GM12878 (cell line): ENCODE data around the gene GEMIN7. TPM values are rescaled to one million over a fixed set of nuclear protein-coding genes. Genes with fewer than 3 reads are reported as not detected.
A peak's percentile ranks its signal among the peaks of the same experiment; 100 is the strongest.

Experiments
- ATAC-seq: fragments of 200-7000 bp; cut with Tn5 transposase; 3 replicates; pipeline ENCODE4 v1.9.1; 2020; ENCODE audit warnings: mild to moderate bottlenecking, moderate library complexity
- BruUV-seq: library from RNA; stranded (reverse); fragments of 400-500 nt; replicated peaks from 2 replicates; lab custom pipeline; 2021; lab: Mats Ljungman, UMichigan
- CTCF ChIA-PET: fragments of 300-600 bp; sonication (Branson Sonifier 250); formaldehyde crosslinking; extraction: SDS; loops from one replicate; lab custom pipeline; 2021; ENCODE audit warnings: inconsistent platforms; lab: Yijun Ruan, JAX
- POLR2A ChIA-PET: fragments of 350-600 bp; formaldehyde crosslinking; extraction: SDS; loops from one replicate; lab custom pipeline; 2021; ENCODE audit warnings: inconsistent platforms; lab: Charles Lee
- RAD21 ChIA-PET: fragments of 300-600 bp; sonication (Branson Sonifier 250); formaldehyde crosslinking; loops from one replicate; lab custom pipeline; 2023; ENCODE audit warnings: antibody characterized with exemption; ENCODE audit not compliant: unreplicated experiment; lab: Charles Lee
- SMC1A ChIA-PET: fragments of 300-600 bp; sonication (Branson Sonifier 250); formaldehyde crosslinking; loops from one replicate; lab custom pipeline; 2023; ENCODE audit not compliant: unreplicated experiment, uncharacterized antibody; lab: Charles Lee
- DNase-seq: peaks from one replicate; pipeline ENCODE4 v3.0.0-alpha.2; 2011; ENCODE audit warnings: low read depth, low spot score
- FAIRE-seq: peaks from 3 replicates; lab custom pipeline; 2011; peaks lifted over from hg19 to GRCh38; lab: Jason Lieb, UNC
- H2AFZ ChIP-seq: 2 replicates; pipeline ENCODE4 v1.6.0; 2011; ENCODE audit warnings: low read depth, low read length, control low read depth; ENCODE audit not compliant: control insufficient read depth
- H3K27ac ChIP-seq: 2 replicates; pipeline ENCODE4 v1.5.1; 2011; ENCODE audit warnings: control low read depth; ENCODE audit not compliant: control insufficient read depth, insufficient read depth
- H3K27me3 ChIP-seq, 2 experiments: replicated peaks in 1 of 2; 2 replicates each; pipeline versions ENCODE4 v1.6.0 to v1.6.1; 2011; ENCODE audit warnings: low read length in 1 of 2; ENCODE audit not compliant: control insufficient read depth in 2 of 2, insufficient read depth in 2 of 2
- H3K36me3 ChIP-seq, 2 experiments: 2 replicates each; pipeline ENCODE4 v1.5.1; 2011; ENCODE audit warnings: low read length in 1 of 2; ENCODE audit not compliant: control insufficient read depth in 2 of 2, insufficient read depth in 2 of 2
- H3K4me1 ChIP-seq: 2 replicates; pipeline ENCODE4 v1.6.1; 2011; ENCODE audit warnings: mild to moderate bottlenecking, low read length, moderate library complexity, mixed read lengths; ENCODE audit not compliant: control insufficient read depth, insufficient read depth
- H3K4me2 ChIP-seq: 2 replicates; pipeline ENCODE4 v1.6.0; 2011; ENCODE audit warnings: control low read depth; ENCODE audit not compliant: control insufficient read depth, insufficient read depth
- H3K4me3 ChIP-seq: fragments of 200-600 bp; sonication (generic); 2 replicates; pipeline ENCODE4 v1.5.1; 2016
- H3K79me2 ChIP-seq: 2 replicates; pipeline ENCODE4 v1.6.0; 2011; ENCODE audit warnings: low read length; ENCODE audit not compliant: control insufficient read depth, insufficient read depth
- H3K9ac ChIP-seq: 2 replicates; pipeline ENCODE4 v1.8.0; 2011; ENCODE audit warnings: low read length, control low read depth, mixed read lengths; ENCODE audit not compliant: control insufficient read depth, insufficient read depth
- H3K9me3 ChIP-seq: replicated peaks from 3 replicates; pipeline ENCODE4 v1.5.1; 2011; ENCODE audit warnings: mild to moderate bottlenecking, low read length; ENCODE audit not compliant: control insufficient read depth, insufficient read depth
- H4K20me1 ChIP-seq: 2 replicates; pipeline ENCODE4 v1.6.0; 2011; ENCODE audit not compliant: control insufficient read depth, insufficient read depth
- ATF2 ChIP-seq: IDR thresholded peaks from 2 replicates; pipeline ENCODE4 v1.6.1; 2012; ENCODE audit warnings: low read length, inconsistent platforms
- CHD4 ChIP-seq: fragments of 200-600 bp; sonication (generic); IDR thresholded peaks from 2 replicates; pipeline ENCODE4 v1.6.1; 2016; ENCODE audit warnings: mild to moderate bottlenecking
- NFXL1 ChIP-seq: fragments of 450-650 bp; IDR thresholded peaks from 2 replicates; pipeline ENCODE4 v1.6.1; 2017; ENCODE audit warnings: antibody characterized with exemption, mild to moderate bottlenecking, borderline replicate concordance
- PML ChIP-seq: IDR thresholded peaks from 2 replicates; pipeline ENCODE4 v1.6.1; 2012; ENCODE audit warnings: low read length, inconsistent platforms
- PRDM15 ChIP-seq: fragments of 450-650 bp; formaldehyde crosslinking; IDR thresholded peaks from 2 replicates; pipeline ENCODE4 v1.4.0; 2020; ENCODE audit warnings: mild to moderate bottlenecking, moderate library complexity
- SPI1 ChIP-seq: IDR thresholded peaks from 2 replicates; pipeline ENCODE4 v1.6.1; 2011; ENCODE audit warnings: low read depth, mild to moderate bottlenecking, low read length, moderate library complexity, borderline replicate concordance; ENCODE audit not compliant: insufficient read depth
- SREBF2 ChIP-seq: IDR thresholded peaks from 2 replicates; pipeline ENCODE4 v1.6.1; 2012; ENCODE audit warnings: mild to moderate bottlenecking, low read length
- WGBS: methylation state at CpG from one replicate; pipeline ENCODE4 v1.1.6; 2016; ENCODE audit warnings: low lambda C conversion rate; ENCODE audit not compliant: insufficient replicate concordance, insufficient coverage; ENCODE audit errors: missing lambda C conversion rate; 5-methylcytosine and 5-hydroxymethylcytosine counted together
- in situ Hi-C: fragments of 300-500 bp; cut with MboI; formaldehyde crosslinking; loops from 9 replicates; pipeline ENCODE4 v1.14.3; 2018; ENCODE audit warnings: mixed read lengths
- intact Hi-C: fragments of 100-400 bp; cut with micrococcal nuclease; formaldehyde crosslinking; loops from one replicate; pipeline ENCODE4 v1.14.2; 2022; ENCODE audit not compliant: unreplicated experiment
- polyA plus RNA-seq, 11 experiments: library from polyadenylated mRNA; depleted of rRNA in 4 of 11; unstranded in 6 of 11; stranded (reverse) in 5 of 11; fragments of >200 nt; fragmentation: Nextera tagmentation in 4 of 11; fragmentation: Illumina TruSeq in 1 of 11; extraction: Ambion mirVana in 4 of 11; extraction: Trizol in 1 of 11; gene quantifications; 1 replicate in 1 of 11; 2 replicates in 10 of 11; pipeline versions ENCODE4 v1.2.1 to v1.2.3, GENCODE V29; 2011 to 2016; ENCODE audit warnings: inconsistent platforms in 2 of 11, missing spikeins in 2 of 11, low read depth in 1 of 11
- total RNA-seq, 4 experiments: library from RNA; depleted of rRNA in 3 of 4; stranded (reverse); fragments of >200 nt in 3 of 4; fragmentation: Illumina TruSeq in 1 of 4; extraction: Trizol in 1 of 4; gene quantifications; 2 replicates each; pipeline versions ENCODE4 v1.2.1 to v1.2.3, GENCODE V29; 2013 to 2021

GEMIN7 gene
- total and polyA plus RNA-seq, 10 of the 15 experiments (the other 5 are each of a cell fraction or from before 2014, with no cell fraction given): 21.1 to 76.7 (median 44.9) TPM

GRCh38 chr19:45113628-45114027 lies 34.6 kb downstream of the GEMIN7 start (continued):
- no peak for TF ChIP-seq PML
- TF ChIP-seq ATF2: no peak
- TF ChIP-seq SREBF2: no peak
- no peak for TF ChIP-seq PRDM15 (CRISPR knock-in tag)

GRCh38 chr19:45114116-45114515 lies 35.1 kb downstream of the GEMIN7 start:
- BruUV-seq: no TSS peak
- ChIA-PET CTCF (no interaction called here), SMC1A (interaction anchor here (0.7 kb wide), 1 partner anchor 23 kb away, joined by 4 read pairs; no protein-coding TSS in a partner anchor), POLR2A (interaction anchor here (0.6 to 1.2 kb wide), 2 partner anchors 21 to 842 kb away, joined by 3 to 4 read pairs; no protein-coding TSS in a partner anchor), RAD21 (interaction anchor here (0.5 kb wide), 1 partner anchor 204 kb away, joined by 3 read pairs; no protein-coding TSS in a partner anchor)
- Histone ChIP-seq H4K20me1 (peaks cover 3% of the 10 kb centered on the region; the same call in 1 of the 2 replicates), H3K9ac (no peak overlapping the region), H3K4me3 (no peak overlapping the region), H3K36me3 (peaks cover 0 to 7% of the 10 kb centered on the region in 2 experiments; a peak in 3 of 4 replicates), H3K4me2 (no peak overlapping the region), H3K27me3 (no peaks in the 10 kb centered on the region), H3K79me2 (peaks cover 66% of the 10 kb centered on the region), H2AFZ (no peak overlapping the region), H3K27ac (peak overlapping the region; percentile 10; the same call in 1 of the 2 replicates), H3K9me3 (no peaks in the 10 kb centered on the region), H3K4me1 (peaks cover 72% of the 10 kb centered on the region)
- WGBS: 55% methylated on average over 4 of the region's 4 CpGs
- in situ Hi-C loops: no loop called here
- DNase-seq: no peak
- peak; percentile 23; the same call in 1 of the 2 replicates for TF ChIP-seq SPI1
- no peak for TF ChIP-seq NFXL1
- no peak for TF ChIP-seq CHD4
- no peak for ATAC-seq
- intact Hi-C loops: no loop called here
- FAIRE-seq: no peak
